HepG2 (cell line): ENCODE data around the gene SKI. TPM values are rescaled to one million over a fixed set of nuclear protein-coding genes. Genes with fewer than 3 reads are reported as not detected.

Experiments used
- HOXA3 ChIP-seq: sonication (generic); formaldehyde crosslinking; IDR thresholded peaks from 2 replicates; pipeline ENCODE4 v1.5.0; 2020; ENCODE audit warnings: missing genetic modification reagents
- KIAA2018 ChIP-seq: sonication (generic); formaldehyde crosslinking; IDR thresholded peaks from 2 replicates; pipeline ENCODE4 v1.5.0; 2020; ENCODE audit warnings: mild to moderate bottlenecking, missing genetic modification reagents, borderline replicate concordance
- MEF2D ChIP-seq: sonication (generic); formaldehyde crosslinking; IDR thresholded peaks from 2 replicates; pipeline ENCODE4 v1.5.1; 2020; ENCODE audit warnings: mild to moderate bottlenecking, missing genetic modification reagents
- NR2F6 ChIP-seq, 2 experiments: IDR thresholded peaks; 2 replicates each; pipeline ENCODE4 v1.6.1; 2016; ENCODE audit warnings: antibody characterized with exemption in 1 of 2, mild to moderate bottlenecking in 1 of 2
- PBX3 ChIP-seq: sonication (generic); formaldehyde crosslinking; IDR thresholded peaks from 2 replicates; pipeline ENCODE4 v1.8.1; 2023; ENCODE audit warnings: missing genetic modification reagents, inconsistent platforms, borderline replicate concordance
- STAG1 ChIP-seq: sonication (generic); formaldehyde crosslinking; IDR thresholded peaks from 2 replicates; pipeline ENCODE4 v1.4.0; 2020; ENCODE audit warnings: missing genetic modification reagents
- ZFX ChIP-seq: sonication (generic); formaldehyde crosslinking; IDR thresholded peaks from 2 replicates; pipeline ENCODE4 v1.4.0; 2020; ENCODE audit warnings: mild to moderate bottlenecking, low read depth, missing genetic modification reagents, moderate library complexity
- ZHX1 ChIP-seq: sonication (generic); formaldehyde crosslinking; IDR thresholded peaks from 2 replicates; pipeline ENCODE4 v1.8.1; 2022; ENCODE audit warnings: low read depth, mild to moderate bottlenecking, missing genetic modification reagents
- ZNF160 ChIP-seq: sonication (generic); formaldehyde crosslinking; IDR thresholded peaks from 2 replicates; pipeline ENCODE4 v1.8.0; 2022; ENCODE audit warnings: mild to moderate bottlenecking, inconsistent platforms, missing genetic modification reagents
- ZNF44 ChIP-seq: sonication (generic); formaldehyde crosslinking; IDR thresholded peaks from 2 replicates; pipeline ENCODE4 v1.5.1; 2020; ENCODE audit warnings: mild to moderate bottlenecking, missing genetic modification reagents
- ZNF547 ChIP-seq: sonication (generic); formaldehyde crosslinking; IDR thresholded peaks from 2 replicates; pipeline ENCODE4 v1.5.1; 2020; ENCODE audit warnings: mild to moderate bottlenecking, missing genetic modification reagents
- ZNF800 ChIP-seq: sonication (generic); formaldehyde crosslinking; IDR thresholded peaks from 2 replicates; pipeline ENCODE4 v1.4.0; 2020; ENCODE audit warnings: missing genetic modification reagents
- ZNF891 ChIP-seq: sonication (generic); formaldehyde crosslinking; IDR thresholded peaks from 2 replicates; pipeline ENCODE4 v1.5.0; 2020; ENCODE audit warnings: mild to moderate bottlenecking, missing genetic modification reagents
- polyA plus RNA-seq, 8 experiments: library from polyadenylated mRNA; depleted of rRNA in 3 of 8; stranded (reverse) in 7 of 8; unstranded in 1 of 8; fragments of >200 nt; fragmentation: Illumina TruSeq in 4 of 8; extraction: Trizol in 4 of 8; gene quantifications; 2 replicates each; pipeline versions ENCODE4 v1.2.1 to v1.2.3, GENCODE V29; 2011 to 2016; ENCODE audit warnings: low read depth in 4 of 8, missing spikeins in 1 of 8, mixed read lengths in 1 of 8; ENCODE audit not compliant: insufficient read depth in 1 of 8
- total RNA-seq, 5 experiments: library from RNA; depleted of rRNA; stranded (reverse); fragments of >200 nt; fragmentation: Illumina TruSeq; extraction: Trizol; gene quantifications; 2 replicates each; pipeline ENCODE4 v1.2.3, GENCODE V29; 2016; ENCODE audit warnings: low read depth in 1 of 5

The SKI gene
- total and polyA plus RNA-seq, 2 of the 13 experiments (the other 11 are each of a cell fraction or from before 2014, with no cell fraction given), result 4.7 to 6.9 TPM

GRCh38 chr1:2193514-2194281 is 34.4 kb upstream of the SKI start (continued):
- TF ChIP-seq KIAA2018 (CRISPR knock-in tag), result no peak
- TF ChIP-seq PBX3, result 0 out of 2 replicates have a peak, but pooled peaks have one; percentile 18
- TF ChIP-seq NR2F6 (IDR thresholded peaks at IDR 0.05), result peak; percentile 32; the same call in 1 of the 2 replicates
- TF ChIP-seq NR2F6 (CRISPR knock-in tag; IDR thresholded peaks at IDR 0.05), result no peak
- TF ChIP-seq ZNF800 (CRISPR knock-in tag), result peak; percentile 51; the same call in 1 of the 2 replicates
- 0 out of 2 replicates have a peak, but pooled peaks have one; percentile 6 for TF ChIP-seq HOXA3 (CRISPR knock-in tag)
- TF ChIP-seq ZFX (CRISPR knock-in tag), result peak; percentile 72
- no peak for TF ChIP-seq MEF2D
- TF ChIP-seq ZNF160 (CRISPR knock-in tag), result 0 out of 2 replicates have a peak, but pooled peaks have one; percentile 39
- TF ChIP-seq ZNF547 (CRISPR knock-in tag), result peak; percentile 54; the same call in 1 of the 2 replicates
- TF ChIP-seq ZNF891 (CRISPR knock-in tag), result peak; percentile 78
- TF ChIP-seq ZNF44 (CRISPR knock-in tag), result no peak
- TF ChIP-seq ZHX1 (CRISPR knock-in tag), result no peak
- 0 out of 2 replicates have a peak, but pooled peaks have one; percentile 5 for TF ChIP-seq STAG1 (CRISPR knock-in tag)
